H1 (cell line): ENCODE measurements around the gene PSMF1. TPM values are rescaled to one million over a fixed set of nuclear protein-coding genes. Genes with fewer than 3 reads are reported as not detected.

ENCODE experiments used
- CTCF ChIA-PET: fragments of 300-600 bp; sonication (Branson Sonifier 250); formaldehyde crosslinking; loops from one replicate; lab custom pipeline; 2021; ENCODE audit not compliant: partially characterized antibody; lab: Charles Lee
- POLR2A ChIA-PET: fragments of 300-600 bp; sonication (Branson Sonifier 250); formaldehyde crosslinking; loops from one replicate; lab custom pipeline; 2021; ENCODE audit warnings: inconsistent platforms; ENCODE audit not compliant: partially characterized antibody; lab: Charles Lee
- DNase-seq, 2 experiments: peaks; one replicate each; pipeline versions ENCODE4 v3.0.0 to v3.0.0-alpha.2; 2010 to 2022; ENCODE audit warnings: low spot score in 2 of 2, low read depth in 1 of 2, mixed read lengths in 1 of 2
- FAIRE-seq: peaks from 2 replicates; lab custom pipeline; 2011; peaks lifted over from hg19 to GRCh38; lab: Jason Lieb, UNC
- H2AFZ ChIP-seq: 2 replicates; pipeline ENCODE4 v1.8.1; 2012; ENCODE audit warnings: low read length, inconsistent platforms
- H2AK5ac ChIP-seq: 2 replicates; pipeline ENCODE4 v1.6.1; 2013; ENCODE audit warnings: low read depth, low read length
- H2BK120ac ChIP-seq: replicated peaks from 2 replicates; pipeline ENCODE3; 2013; ENCODE audit warnings: low read depth, low read length, inconsistent platforms
- H2BK12ac ChIP-seq: 2 replicates; pipeline ENCODE4 v1.6.1; 2013; ENCODE audit warnings: low read depth, low read length
- H2BK15ac ChIP-seq: 2 replicates; pipeline ENCODE4 v1.6.1; 2013; ENCODE audit warnings: low read length
- H2BK20ac ChIP-seq: 2 replicates; pipeline ENCODE4 v1.6.1; 2013; ENCODE audit warnings: low read length
- H2BK5ac ChIP-seq: 2 replicates; pipeline ENCODE4 v1.6.1; 2013; ENCODE audit warnings: low read depth, low read length
- H3K14ac ChIP-seq: 2 replicates; pipeline ENCODE4 v1.6.1; 2013; ENCODE audit warnings: inconsistent platforms; ENCODE audit not compliant: insufficient read length
- H3K18ac ChIP-seq: 2 replicates; pipeline ENCODE4 v1.6.1; 2013; ENCODE audit warnings: low read length; ENCODE audit errors: extremely low read depth
- H3K23ac ChIP-seq: 2 replicates; pipeline ENCODE4 v1.6.1; 2013; ENCODE audit warnings: inconsistent platforms; ENCODE audit not compliant: insufficient read length
- H3K23me2 ChIP-seq: 2 replicates; pipeline ENCODE4 v1.6.1; 2013; ENCODE audit warnings: low read depth, low read length
- H3K27ac ChIP-seq: 2 replicates; pipeline ENCODE4 v1.6.1; 2011; ENCODE audit warnings: low read depth, low read length, inconsistent platforms
- H3K27me3 ChIP-seq, 4 experiments: replicated peaks in 1 of 4; 1 replicate in 1 of 4; 2 replicates in 3 of 4; pipeline versions ENCODE4 v1.6.1 to v1.8.1; 2011 to 2013; ENCODE audit warnings: low read length in 3 of 4, mild to moderate bottlenecking in 3 of 4, inconsistent platforms in 2 of 4, mixed read lengths in 2 of 4, moderate library complexity in 1 of 4; ENCODE audit not compliant: control insufficient read depth in 3 of 4, insufficient read depth in 3 of 4; ENCODE audit errors: extremely low read depth in 1 of 4
- H3K36me3 ChIP-seq, 4 experiments: 2 replicates each; pipeline versions ENCODE4 v1.6.1 to v1.8.1; 2011 to 2013; ENCODE audit warnings: mild to moderate bottlenecking in 4 of 4, low read length in 3 of 4, moderate library complexity in 2 of 4, control low read depth in 1 of 4, inconsistent platforms in 1 of 4; ENCODE audit not compliant: insufficient read depth in 4 of 4, control insufficient read depth in 2 of 4
- H3K4ac ChIP-seq: replicated peaks from 2 replicates; pipeline ENCODE3; 2013; ENCODE audit warnings: low read length, low read depth, mixed read lengths, inconsistent platforms; ENCODE audit not compliant: insufficient read length
- H3K4me1 ChIP-seq, 4 experiments: replicated peaks in 1 of 4; 1 replicate in 1 of 4; 2 replicates in 3 of 4; pipeline versions ENCODE4 v1.6.1 to v1.8.1; 2011 to 2013; ENCODE audit warnings: low read length in 3 of 4, inconsistent platforms in 2 of 4, mixed read lengths in 1 of 4; ENCODE audit not compliant: insufficient read depth in 4 of 4, control insufficient read depth in 3 of 4
- H3K4me2 ChIP-seq, 2 experiments: 2 replicates each; pipeline versions ENCODE4 v1.6.1 to v1.8.1; 2011 to 2013; ENCODE audit warnings: low read depth in 2 of 2, low read length in 2 of 2, control low read depth in 1 of 2, inconsistent platforms in 1 of 2, mild to moderate bottlenecking in 1 of 2; ENCODE audit not compliant: insufficient read depth in 1 of 2
- H3K4me3 ChIP-seq, 4 experiments: fragments of 200-600, 300-600 bp in 1 of 4; sonication (generic), shearing (Covaris generic), sonication (Bioruptor Twin) in 1 of 4; 2 replicates each; pipeline versions ENCODE4 v1.5.1 to v1.8.1; 2011 to 2016; ENCODE audit warnings: low read length in 4 of 4, low read depth in 3 of 4, control low read depth in 2 of 4, inconsistent platforms in 2 of 4, mild to moderate bottlenecking in 2 of 4, mixed read lengths in 1 of 4, moderate library complexity in 1 of 4; ENCODE audit not compliant: insufficient read depth in 2 of 4; ENCODE audit errors: extremely low read depth in 1 of 4
- H3K56ac ChIP-seq: replicated peaks from 2 replicates; pipeline ENCODE3; 2013; ENCODE audit warnings: low read depth, mild to moderate bottlenecking, mixed read lengths, low read length, inconsistent platforms; ENCODE audit not compliant: insufficient read length
- H3K79me1 ChIP-seq: 2 replicates; pipeline ENCODE4 v1.6.1; 2013; ENCODE audit warnings: low read depth, low read length, control low read depth
- H3K79me2 ChIP-seq, 2 experiments: 2 replicates each; pipeline versions ENCODE4 v1.6.1 to v1.8.1; 2012 to 2013; ENCODE audit warnings: low read length in 2 of 2, mild to moderate bottlenecking in 2 of 2, inconsistent platforms in 1 of 2; ENCODE audit not compliant: insufficient read depth in 2 of 2, control insufficient read depth in 1 of 2
- H3K9ac ChIP-seq, 4 experiments: replicated peaks in 1 of 4; 1 replicate in 1 of 4; 2 replicates in 3 of 4; pipeline versions ENCODE4 v1.6.1 to v1.8.1; 2011 to 2013; ENCODE audit warnings: low read depth in 3 of 4, low read length in 3 of 4, control low read depth in 2 of 4, mild to moderate bottlenecking in 2 of 4, moderate library complexity in 2 of 4, inconsistent platforms in 1 of 4; ENCODE audit errors: extremely low read depth in 1 of 4
- H3K9me3 ChIP-seq, 2 experiments: 2 replicates each; pipeline versions ENCODE4 v1.6.1 to v1.8.1; 2012 to 2013; ENCODE audit warnings: mild to moderate bottlenecking in 2 of 2, moderate library complexity in 2 of 2, control low read depth in 1 of 2, inconsistent platforms in 1 of 2, low read depth in 1 of 2, low read length in 1 of 2, mixed read lengths in 1 of 2; ENCODE audit not compliant: insufficient read depth in 2 of 2
- H4K20me1 ChIP-seq, 2 experiments: replicated peaks in 1 of 2; 2 replicates each; pipeline versions ENCODE3 to v1.8.1; 2011 to 2013; ENCODE audit warnings: inconsistent platforms in 2 of 2, low read length in 2 of 2, mild to moderate bottlenecking in 1 of 2; ENCODE audit not compliant: insufficient read depth in 2 of 2, control insufficient read depth in 1 of 2
- H4K5ac ChIP-seq: 2 replicates; pipeline ENCODE4 v1.6.1; 2013; ENCODE audit warnings: low read length, low read depth, mixed read lengths, inconsistent platforms; ENCODE audit not compliant: insufficient read length
- H4K8ac ChIP-seq: 2 replicates; pipeline ENCODE4 v1.8.0; 2013; ENCODE audit warnings: mild to moderate bottlenecking, moderate library complexity, low read length, inconsistent platforms; ENCODE audit not compliant: insufficient read depth; ENCODE audit errors: extremely low read depth
- H4K91ac ChIP-seq: replicated peaks from 2 replicates; pipeline ENCODE3; 2013; ENCODE audit warnings: low read length, mixed read lengths, inconsistent platforms; ENCODE audit not compliant: insufficient read length
- CHD1 ChIP-seq: IDR thresholded peaks from 2 replicates; pipeline ENCODE4 v1.6.1; 2012; ENCODE audit warnings: low read depth, low read length, improper control_type of control experiment
- EGR1 ChIP-seq: IDR thresholded peaks from 2 replicates; pipeline ENCODE4 v1.6.1; 2011; ENCODE audit warnings: low read depth, low read length, borderline replicate concordance
- RNF2 ChIP-seq: fragments of 200-900, 300-1000 bp; sonication (generic); IDR thresholded peaks from 2 replicates; pipeline ENCODE4 v1.7.1; 2016; ENCODE audit warnings: borderline replicate concordance, low read depth, mild to moderate bottlenecking, antibody characterized with exemption, low read length; ENCODE audit not compliant: poor library complexity, severe bottlenecking; ENCODE audit errors: missing control alignments
- WGBS, 2 experiments: shearing (Covaris generic) in 1 of 2; methylation state at CpG; one replicate each; pipeline versions ENCODE4 v1.1.6 to v1.1.7; 2013 to 2015; ENCODE audit warnings: low lambda C conversion rate in 2 of 2, mixed read lengths in 2 of 2, inconsistent platforms in 1 of 2, low coverage in 1 of 2, missing lambda C conversion rate in 1 of 2; ENCODE audit not compliant: insufficient replicate concordance in 2 of 2, insufficient coverage in 1 of 2, insufficient read length in 1 of 2; ENCODE audit errors: extremely low coverage in 1 of 2, missing lambda C conversion rate in 1 of 2; 5-methylcytosine and 5-hydroxymethylcytosine counted together
- polyA plus RNA-seq, 7 experiments: library from polyadenylated mRNA; depleted of rRNA in 3 of 7; stranded (reverse) in 5 of 7; unstranded in 2 of 7; fragments of >200 nt in 5 of 7; fragments of 200-250 nt in 2 of 7; gene quantifications; 1 replicate in 5 of 7; 2 replicates in 1 of 7; 4 replicates in 1 of 7; pipeline versions ENCODE4 v1.2.1 to v1.2.3, GENCODE V29; 2011 to 2013; ENCODE audit warnings: missing spikeins in 2 of 7, mixed read lengths in 2 of 7
- total RNA-seq: library from RNA; stranded (reverse); fragmentation: NEBNext Ultra II Directional; extraction: Animal tissue kit (Norgen Biotek cat#: 25700); gene quantifications from 2 replicates; pipeline ENCODE4 v1.2.1, GENCODE V29; 2021

The PSMF1 gene
- total and polyA plus RNA-seq, 2 of the 8 experiments (the other 6 are each of a cell fraction or from before 2014, with no cell fraction given): 106 to 159 TPM

DNA sequence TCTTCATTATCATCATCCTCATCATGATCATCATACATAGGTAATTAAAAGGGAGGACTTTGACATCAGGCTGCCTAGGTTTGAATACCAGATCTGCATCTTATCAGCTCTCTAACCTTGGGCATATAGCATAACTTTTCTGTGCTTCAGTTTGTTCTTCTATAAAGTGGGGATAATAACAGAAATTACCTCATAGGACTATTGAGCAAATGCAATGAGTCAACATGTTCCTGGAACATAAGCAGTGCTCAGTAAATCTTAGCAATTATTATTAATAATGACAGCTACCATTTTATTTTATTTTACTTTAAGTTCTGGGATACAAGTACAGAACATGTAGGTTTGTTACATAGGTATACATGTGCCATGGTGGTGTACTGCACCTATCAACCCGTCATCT, 92.1 kb downstream of the PSMF1 start:
- Histone ChIP-seq H3K4me3 (no peak overlapping the region), H2BK20ac (no peak overlapping the region), H3K14ac (no peak overlapping the region), H3K9ac (no peak overlapping the region), H4K5ac (no peak overlapping the region), H3K23me2 (no peaks in the 10 kb centered on the region), H2BK5ac (no peak overlapping the region), H3K27ac (no peak overlapping the region), H4K8ac (no peak overlapping the region), H2AK5ac (no peak overlapping the region), H3K4ac (no peak overlapping the region), H3K18ac (no peak overlapping the region), H3K79me1 (no peaks in the 10 kb centered on the region), H2BK15ac (no peak overlapping the region), H3K4me2 (no peak overlapping the region), H2BK12ac (no peak overlapping the region), H3K36me3 (no peaks in the 10 kb centered on the region), H3K56ac (no peak overlapping the region), H3K27me3 (peaks cover 0 to 3% (median 0%) of the 10 kb centered on the region in 4 experiments; a peak in 1 of 7 replicates), H4K91ac (no peak overlapping the region), H3K23ac (no peak overlapping the region), H3K9me3 (no peaks in the 10 kb centered on the region), H2AFZ (no peak overlapping the region), H4K20me1 (no peaks in the 10 kb centered on the region), H3K4me1 (peaks cover 0 to 10% (median 0%) of the 10 kb centered on the region in 4 experiments; a peak in 2 of 7 replicates), H2BK120ac (no peak overlapping the region), H3K79me2 (no peaks in the 10 kb centered on the region)
- TF ChIP-seq EGR1: no peak
- TF ChIP-seq RNF2: no peak
- no peak for TF ChIP-seq CHD1
- DNase-seq (no peak), FAIRE-seq (no peak)
- WGBS, 2 experiments: 100% methylated on average over 1 of the region's 1 CpG; no CpG with 5 or more reads in 1 of the 2 experiments
- CTCF ChIA-PET: interaction anchor here (0.7 to 11.9 kb wide), 9 partner anchors 10 to 255 kb away, joined by 3 to 101 read pairs (median 4); partner anchors contain the start of gene TMEM74B
- POLR2A ChIA-PET: interaction anchor here (2.2 kb wide), 1 partner anchor 31 kb away, joined by 5 read pairs; no protein-coding TSS in a partner anchor
